ENCODE measurements around the gene TMEM192.
"Not testable (repeated sequence)": the region's sequence is repeated elsewhere in the genome, so short reads cannot be mapped to it uniquely, and the experiment has no call there.

The TMEM192 gene

GRCh38 chr4:165112368-165113121 is at the start of gene TMEM192:
Gene TMEM192 (minus strand): TSS chr4:165112860. CDS start chr4:165112773, 87 bp downstream.
- DNase-seq = peak; percentile 84

DNA sequence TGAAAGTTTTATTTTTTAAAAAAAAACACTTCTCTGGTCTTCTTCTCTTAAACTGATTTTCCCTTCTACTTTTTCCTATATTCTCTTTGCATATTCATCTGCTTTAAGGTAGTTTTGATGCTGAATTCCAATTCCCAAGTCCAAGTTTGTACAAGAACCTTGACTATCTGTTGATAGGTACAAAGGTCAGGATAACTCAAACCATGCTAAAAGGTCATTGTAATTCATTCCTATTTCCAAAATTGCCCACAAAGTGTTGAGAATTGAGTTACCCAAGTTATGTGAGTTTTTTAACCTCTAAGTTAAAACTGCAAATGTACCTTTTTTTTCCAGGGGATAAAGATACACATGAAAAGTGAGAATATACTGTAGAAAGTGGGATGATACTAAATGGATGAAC is 46.1 kb upstream of the TMEM192 start:
- DNase-seq = no peak

DNA sequence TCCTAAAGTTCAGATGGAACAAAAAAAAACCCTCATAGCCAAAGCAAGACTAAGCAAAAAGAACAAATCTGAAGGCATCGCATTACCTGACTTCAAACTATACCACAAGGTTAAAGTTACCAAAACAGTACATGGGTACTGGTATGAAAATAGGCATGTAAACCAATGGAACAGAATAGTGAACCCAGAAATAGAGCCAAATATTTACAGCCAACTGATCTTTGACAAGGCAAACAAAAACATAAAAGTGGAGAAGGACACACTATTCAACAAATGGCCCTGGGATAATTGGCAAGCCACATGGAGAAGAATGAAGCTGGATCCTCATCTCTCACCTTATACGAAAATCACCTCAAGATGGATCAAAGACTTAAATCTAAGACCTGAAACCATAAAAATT is 44.2 kb upstream of the TMEM192 start:
- DNase-seq = no peak

- no peak for DNase-seq
These were observed 41.8 kb upstream of the TMEM192 start for GRCh38 chr4:165154482-165154881.

- no peak for DNase-seq
These were observed 39.9 kb upstream of the TMEM192 start for GRCh38 chr4:165152527-165152926.

- no peak for DNase-seq
These were observed 39.1 kb upstream of the TMEM192 start for GRCh38 chr4:165151734-165152133.

DNA sequence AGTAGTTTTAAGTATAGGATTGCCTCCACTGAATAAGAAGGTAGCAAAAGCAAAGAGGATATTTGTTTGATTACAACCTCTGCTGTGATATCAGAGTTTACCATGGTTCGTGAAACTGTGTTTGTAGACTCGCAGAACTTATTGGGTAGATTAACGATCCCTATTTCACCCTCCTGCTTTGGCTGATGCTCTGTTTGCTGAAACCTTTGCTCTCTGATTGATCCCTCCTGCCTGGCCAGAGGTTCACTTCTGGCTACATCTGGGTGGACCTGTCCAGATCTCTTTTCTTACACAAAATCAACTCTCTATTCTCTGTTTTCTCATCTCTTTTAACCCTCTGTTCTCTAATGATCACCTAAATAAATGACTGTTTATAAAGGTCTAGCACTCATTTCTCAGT is 37.9 kb upstream of the TMEM192 start:
- DNase-seq = no peak

DNA sequence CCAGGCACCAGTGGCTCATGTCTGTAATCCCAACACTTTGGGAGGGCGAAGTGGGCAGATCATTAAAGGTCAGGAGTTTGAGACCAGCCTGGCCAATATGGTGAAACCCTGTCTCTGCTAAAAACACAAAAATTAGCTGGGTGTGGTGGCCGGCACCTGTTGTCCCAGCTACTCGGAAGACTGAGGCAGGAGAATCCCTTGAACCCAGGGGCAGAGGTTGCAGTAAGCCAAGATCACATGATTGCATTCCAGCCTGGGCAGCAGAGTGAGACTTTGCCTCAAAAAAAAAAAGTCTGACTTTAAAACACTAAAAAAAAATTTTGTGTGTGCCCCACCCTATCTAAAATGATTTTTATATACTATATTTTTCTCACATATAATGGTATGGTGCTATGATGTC is 26.2 kb upstream of the TMEM192 start:
- no peak for DNase-seq

DNA sequence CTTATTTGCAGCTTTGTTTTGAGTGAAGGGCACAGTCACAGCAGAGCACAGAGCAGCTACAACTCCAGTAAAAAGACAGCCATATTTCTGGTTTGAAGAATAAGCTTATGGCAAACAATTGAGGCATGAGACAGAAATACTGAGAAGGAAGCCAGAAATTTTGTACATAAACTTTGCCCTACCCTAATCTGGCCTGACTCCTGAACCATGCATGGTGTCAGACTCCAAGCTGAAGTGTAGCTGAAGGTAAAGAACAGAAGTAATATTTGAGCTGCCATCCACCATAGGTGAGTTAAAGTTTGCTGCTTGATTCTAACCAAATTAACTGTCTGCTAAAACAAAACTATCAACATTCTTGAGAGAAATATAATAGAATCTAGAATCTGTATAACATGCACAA is 24.5 kb upstream of the TMEM192 start:
- no peak for DNase-seq

- DNase-seq = no peak
These were observed 23.9 kb upstream of the TMEM192 start for GRCh38 chr4:165136529-165136928.

DNA sequence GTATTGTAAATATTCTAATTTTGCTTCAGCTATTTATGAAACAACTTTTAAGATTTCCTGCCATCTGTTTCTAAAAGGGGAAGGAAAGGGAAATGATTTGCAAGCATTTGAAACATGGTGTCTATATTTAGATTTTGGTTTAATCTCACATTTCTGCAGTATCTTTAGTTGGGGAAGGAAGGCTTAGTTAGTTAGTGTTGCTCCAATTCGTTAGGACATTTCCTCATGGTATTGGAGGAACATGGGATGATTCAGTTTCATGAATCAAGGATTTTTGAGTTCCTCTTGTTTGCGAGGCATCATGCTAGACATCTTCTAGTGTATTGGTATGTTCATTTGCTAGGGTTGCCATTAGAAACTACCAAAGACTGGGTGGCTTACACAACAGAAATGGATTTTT is 20.5 kb upstream of the TMEM192 start:
- DNase-seq = no peak

DNA sequence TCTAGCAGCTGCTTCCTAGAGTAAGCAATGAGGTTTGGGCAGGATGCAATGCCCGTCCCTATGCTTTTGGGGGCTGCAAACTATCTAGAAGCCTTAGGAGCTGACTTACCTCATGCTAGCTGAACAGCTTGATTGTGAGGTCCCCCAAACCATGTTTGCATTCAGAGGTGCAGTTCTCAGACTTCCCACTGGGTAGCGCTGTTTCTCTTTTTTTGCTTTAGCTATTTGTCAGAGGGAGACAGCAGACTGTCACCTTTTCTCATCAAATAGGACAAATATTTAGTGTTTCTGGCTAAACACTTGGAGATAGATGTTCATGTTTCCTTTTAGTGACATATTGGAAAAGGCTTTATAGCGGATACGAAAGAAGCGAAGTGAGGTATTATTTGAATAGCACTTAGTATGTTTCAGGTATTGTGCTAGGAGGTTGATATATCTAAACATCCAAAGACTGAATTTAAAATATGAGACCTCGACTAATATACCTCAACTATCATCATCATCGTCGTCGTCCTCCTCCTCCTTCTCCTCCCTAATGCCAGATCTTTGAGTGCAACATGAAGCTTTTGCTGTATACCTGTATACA is 18.7 kb upstream of the TMEM192 start:
- DNase-seq = peak; percentile 60

GRCh38 chr4:165129924-165130323 is 17.3 kb upstream of the TMEM192 start:
- no peak for DNase-seq

GRCh38 chr4:165125869-165126499 is 13.3 kb upstream of the TMEM192 start:
- DNase-seq = not testable (repeated sequence)

DNA sequence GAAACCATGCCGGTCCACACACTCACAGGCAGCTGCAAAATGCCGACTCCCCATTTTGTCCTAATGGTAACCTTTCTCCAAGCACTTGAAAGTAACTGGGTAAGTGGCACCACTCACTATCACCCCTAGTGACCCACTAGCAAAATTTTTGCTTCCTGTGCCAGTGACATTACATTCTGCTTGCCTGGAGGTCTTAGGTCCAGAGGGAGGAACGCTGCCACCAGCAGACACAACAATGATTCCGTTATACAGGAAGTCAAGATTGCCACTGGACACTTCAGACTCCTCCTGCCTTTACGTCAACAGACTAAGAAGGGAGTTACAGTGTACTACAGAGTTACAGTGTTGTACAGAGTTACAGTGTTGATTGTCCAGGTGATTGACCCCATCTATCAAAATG is 11.8 kb upstream of the TMEM192 start:
- DNase-seq = no peak

DNA sequence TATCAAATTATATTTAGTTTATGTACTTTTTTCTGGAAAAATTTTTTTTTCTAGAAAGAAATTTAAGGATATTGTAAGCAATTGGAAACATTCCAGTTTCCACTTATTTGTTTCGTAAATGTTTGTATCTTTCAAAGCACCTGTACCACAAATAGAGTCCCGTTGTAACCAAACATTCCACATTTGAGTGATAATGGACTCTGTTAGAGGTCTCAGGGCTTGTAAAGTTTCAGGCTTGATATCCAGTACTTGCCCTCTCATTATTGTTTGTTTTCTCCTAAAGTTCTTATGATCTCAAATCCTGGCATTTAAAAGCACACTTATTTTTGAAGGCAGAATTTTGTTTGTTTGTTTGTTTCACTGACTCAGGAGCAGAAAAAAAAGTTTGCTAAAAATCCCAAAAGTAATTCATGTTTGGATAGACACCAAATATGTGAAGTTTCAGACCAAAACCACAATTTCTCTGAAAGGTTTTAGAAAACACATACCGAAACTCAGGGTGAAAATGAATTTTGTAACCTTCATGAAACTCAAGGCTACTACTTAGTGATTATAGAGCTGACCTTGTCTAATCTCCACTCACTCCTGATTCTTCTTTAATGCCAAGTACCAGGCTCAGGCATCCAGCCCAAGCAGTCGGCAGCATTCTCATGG is 5.7 kb upstream of the TMEM192 start:
- DNase-seq = no peak

DNA sequence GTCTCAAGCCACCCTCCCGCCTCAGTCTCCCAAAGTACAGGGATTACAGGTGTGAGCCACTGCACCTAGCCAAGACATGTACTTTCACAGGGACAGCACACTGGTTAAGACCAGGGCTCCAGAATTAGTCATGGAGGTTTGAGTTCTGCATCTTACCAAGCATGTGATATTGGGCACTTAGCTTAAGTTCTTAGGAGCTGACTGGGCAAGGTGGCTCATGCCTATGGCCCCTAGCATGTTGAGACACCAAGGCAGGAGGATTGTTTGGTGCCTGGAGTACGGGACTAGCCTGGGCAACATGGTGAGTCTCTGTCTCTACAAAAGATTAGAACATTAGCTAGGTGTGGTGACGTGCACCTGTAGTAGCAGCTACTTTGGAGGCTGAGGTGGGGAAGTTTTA is 2.6 kb upstream of the TMEM192 start:
- DNase-seq = no peak

GRCh38 chr4:165111906-165112367 is 723 bp downstream of the TMEM192 start:
- no peak for DNase-seq

DNA sequence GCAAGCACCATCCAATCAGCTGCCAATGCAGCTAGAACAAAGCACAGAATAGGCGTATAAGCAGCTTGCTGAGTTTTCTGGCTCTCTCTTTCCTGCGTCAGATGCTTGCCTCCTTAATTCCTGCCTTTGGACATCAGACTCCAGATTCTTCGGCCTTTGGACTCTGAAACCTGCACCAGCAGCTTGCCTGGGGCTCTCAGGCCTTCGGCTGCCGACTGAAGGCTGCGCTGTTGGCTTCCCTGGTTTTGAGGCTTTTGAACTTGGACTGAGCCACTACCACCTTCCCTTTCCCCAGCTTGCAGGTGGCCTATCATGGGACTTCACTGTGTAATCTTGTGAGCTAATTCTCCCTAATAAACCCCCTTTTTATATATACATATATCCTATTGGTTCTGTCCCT is 6.1 kb downstream of the TMEM192 start:
- no peak for DNase-seq

- DNase-seq = no peak
These were observed 11.0 kb downstream of the TMEM192 start for GRCh38 chr4:165101641-165102040.

GRCh38 chr4:165096776-165097175 is 15.9 kb downstream of the TMEM192 start:
- DNase-seq = no peak

GRCh38 chr4:165095291-165095690 is 17.4 kb downstream of the TMEM192 start:
- DNase-seq = no peak

GRCh38 chr4:165094873-165095272 is 17.8 kb downstream of the TMEM192 start:
- DNase-seq = no peak

- DNase-seq = not testable (repeated sequence)
These were observed 20.5 kb downstream of the TMEM192 start for GRCh38 chr4:165092187-165092586.
